Activated naive CD4-positive, alpha-beta T cell treated with anti-CD3 and anti-CD28 coated beads, Interleukin-2, amount 50 U/mL, for 72 hours (primary cell): ENCODE results near the gene ST7L. TPM values are rescaled to one million over a fixed set of nuclear protein-coding genes. Genes with fewer than 3 reads are reported as not detected.
"Not testable (repeated sequence)": the region's sequence is repeated elsewhere in the genome, so short reads cannot be mapped to it uniquely, and the experiment has no call there.

Experiments
- ATAC-seq, 2 donors: fragments of 150-1000 bp; cut with Tn5 transposase; 2 replicates each; pipeline ENCODE4 v1.10.0; 2021; ENCODE audit warnings: mild to moderate bottlenecking in 2 of 2, moderate library complexity in 2 of 2
- DNase-seq, 2 donors: peaks; one replicate each; pipeline ENCODE4 v3.0.0; 2021 to 2022; ENCODE audit warnings: low spot score in 2 of 2
- H3K27ac Mint-ChIP-seq, 2 donors: one replicate each; pipeline ENCODE4 v1.8.0; 2022; ENCODE audit warnings: mild to moderate bottlenecking in 2 of 2, mixed read lengths in 2 of 2
- H3K36me3 Mint-ChIP-seq, 2 donors: one replicate each; pipeline ENCODE4 v1.8.0; 2022; ENCODE audit warnings: mixed read lengths in 2 of 2
- H3K9me3 Mint-ChIP-seq, 2 donors: one replicate each; pipeline ENCODE4 v1.8.0; 2022; ENCODE audit warnings: mixed read lengths in 2 of 2
- total RNA-seq, 2 donors: library from RNA; stranded (reverse); gene quantifications; one replicate each; pipeline ENCODE4 v1.2.3, GENCODE V29; 2022

ST7L gene
- 10 to 100 TPM; 10.5 to 11.4 TPM for total RNA-seq

GRCh38 chr1:112618721-112619517 lies at the start of gene ST7L:
TSS of gene ST7L (minus strand) at chr1:112619141. CDS start at chr1:112619113, 28 bp downstream.
- DNase-seq, result peak; percentile 57 to 73
- peak; percentile 19 to 36 for ATAC-seq
- Mint-ChIP-seq H3K27ac (peak within 1 kb of the TSS; percentile 100), H3K9me3 (no peaks in the 10 kb centered on the region), H3K36me3 (peaks cover 31 to 34% of the 10 kb centered on the region in 2 donors)

- Mint-ChIP-seq H3K36me3 (peaks cover 17 to 64% of the 10 kb centered on the region in 2 donors), H3K27ac (peak overlapping the region; percentile 80 to 97), H3K9me3 (peaks cover 0 to 4% of the 10 kb centered on the region in 2 donors)
- no peak for DNase-seq
- ATAC-seq, result peak; percentile 79 to 87
These were observed 48.0 kb upstream of the ST7L start for GRCh38 chr1:112666946-112667345.

- Mint-ChIP-seq H3K9me3 (peaks cover 0 to 4% of the 10 kb centered on the region in 2 donors), H3K27ac (no peak overlapping the region), H3K36me3 (peaks cover 17 to 69% of the 10 kb centered on the region in 2 donors)
- no peak for DNase-seq
- ATAC-seq, result no peak
These were observed 46.9 kb upstream of the ST7L start for GRCh38 chr1:112665857-112666256.

GRCh38 chr1:112651205-112651604 lies 32.3 kb upstream of the ST7L start:
- DNase-seq (no peak), ATAC-seq (peak; percentile 56 to 62)
- Mint-ChIP-seq H3K36me3 (peaks cover 20 to 36% of the 10 kb centered on the region in 2 donors), H3K9me3 (peaks cover 0 to 4% of the 10 kb centered on the region in 2 donors), H3K27ac (peak overlapping the region; percentile 20 to 73)

- no peak for DNase-seq
- H3K36me3 Mint-ChIP-seq, result peaks cover 11 to 57% of the 10 kb centered on the region in 2 donors
- no peak for ATAC-seq
- H3K9me3 Mint-ChIP-seq, result peaks cover 0 to 3% of the 10 kb centered on the region in 2 donors
- peak overlapping the region in 1 of 2 donors; percentile 62 for H3K27ac Mint-ChIP-seq
These were observed 27.3 kb upstream of the ST7L start for GRCh38 chr1:112646225-112646624.

GRCh38 chr1:112643080-112643479 lies 24.1 kb upstream of the ST7L start:
- Mint-ChIP-seq H3K36me3 (peaks cover 0 to 41% of the 10 kb centered on the region in 2 donors), H3K9me3 (no peaks in the 10 kb centered on the region), H3K27ac (no peak overlapping the region)
- ATAC-seq (no peak), DNase-seq (no peak)

GRCh38 chr1:112640437-112640836 lies 21.5 kb upstream of the ST7L start:
- H3K27ac Mint-ChIP-seq, ATAC-seq, H3K9me3 Mint-ChIP-seq, DNase-seq: not testable (repeated sequence)
- peaks cover 0 to 27% of the 10 kb centered on the region in 2 donors for H3K36me3 Mint-ChIP-seq

GRCh38 chr1:112638110-112638428 lies 19.1 kb upstream of the ST7L start:
- DNase-seq (no peak), ATAC-seq (no peak)
- no peak overlapping the region for H3K27ac Mint-ChIP-seq
- no peaks in the 10 kb centered on the region for H3K9me3 Mint-ChIP-seq
- peaks cover 0 to 30% of the 10 kb centered on the region in 2 donors for H3K36me3 Mint-ChIP-seq

GRCh38 chr1:112637254-112638109 lies 18.5 kb upstream of the ST7L start:
- no peaks in the 10 kb centered on the region for H3K9me3 Mint-ChIP-seq
- H3K36me3 Mint-ChIP-seq, result peaks cover 0 to 29% of the 10 kb centered on the region in 2 donors
- ATAC-seq (no peak), DNase-seq (no peak)
- H3K27ac Mint-ChIP-seq, result peak overlapping the region in 1 of 2 donors; percentile 32

GRCh38 chr1:112636597-112637253 lies 17.8 kb upstream of the ST7L start:
- peaks cover 0 to 21% of the 10 kb centered on the region in 2 donors for H3K36me3 Mint-ChIP-seq

GRCh38 chr1:112636056-112636455 lies 17.1 kb upstream of the ST7L start:
- ATAC-seq, result no peak
- H3K27ac Mint-ChIP-seq, result peak overlapping the region in 1 of 2 donors; percentile 29
- H3K9me3 Mint-ChIP-seq, result no peaks in the 10 kb centered on the region
- peaks cover 0 to 25% of the 10 kb centered on the region in 2 donors for H3K36me3 Mint-ChIP-seq
- no peak for DNase-seq

More at GRCh38 chr1:112636597-112637253, 17.8 kb upstream of the ST7L start:
- H3K9me3 Mint-ChIP-seq, result no peaks in the 10 kb centered on the region
- DNase-seq (no peak), ATAC-seq (peak; percentile 36 to 51)
- H3K27ac Mint-ChIP-seq, result peak overlapping the region in 1 of 2 donors; percentile 32

- no peak overlapping the region for H3K27ac Mint-ChIP-seq
- peaks cover 3 to 38% of the 10 kb centered on the region in 2 donors for H3K36me3 Mint-ChIP-seq
- ATAC-seq (no peak), DNase-seq (no peak)
- H3K9me3 Mint-ChIP-seq, result peaks cover 0 to under 1% of the 10 kb centered on the region in 2 donors
These were observed 15.4 kb upstream of the ST7L start for GRCh38 chr1:112634367-112634766.

GRCh38 chr1:112633628-112634027 lies 14.7 kb upstream of the ST7L start:
- Mint-ChIP-seq H3K9me3 (peaks cover 0 to 6% of the 10 kb centered on the region in 2 donors), H3K27ac (peak overlapping the region in 1 of 2 donors; percentile 51)

GRCh38 chr1:112629256-112629655 lies 10.3 kb upstream of the ST7L start:
- DNase-seq (no peak), ATAC-seq (no peak)

More at GRCh38 chr1:112633628-112634027, 14.7 kb upstream of the ST7L start:
- peaks cover 5 to 46% of the 10 kb centered on the region in 2 donors for H3K36me3 Mint-ChIP-seq
- ATAC-seq (no peak), DNase-seq (no peak)

GRCh38 chr1:112628516-112628915 lies 9.6 kb upstream of the ST7L start:
- Mint-ChIP-seq H3K27ac (no peak overlapping the region), H3K36me3 (peaks cover 10 to 58% of the 10 kb centered on the region in 2 donors), H3K9me3 (peaks cover 0 to 6% of the 10 kb centered on the region in 2 donors)
- ATAC-seq (no peak), DNase-seq (no peak)

More at GRCh38 chr1:112629256-112629655, 10.3 kb upstream of the ST7L start:
- Mint-ChIP-seq H3K36me3 (peaks cover 10 to 64% of the 10 kb centered on the region in 2 donors), H3K9me3 (peaks cover 0 to 6% of the 10 kb centered on the region in 2 donors), H3K27ac (peak overlapping the region in 1 of 2 donors; percentile 18)

- Mint-ChIP-seq H3K36me3 (peaks cover 10 to 60% of the 10 kb centered on the region in 2 donors), H3K9me3 (peaks cover 0 to 6% of the 10 kb centered on the region in 2 donors), H3K27ac (no peak overlapping the region)
- DNase-seq (no peak), ATAC-seq (no peak)
These were observed 7.9 kb upstream of the ST7L start for GRCh38 chr1:112626887-112627286.
